Liver (tissue), 9 donors: ENCODE measurements around the gene SNX9. TPM values are rescaled to one million over a fixed set of nuclear protein-coding genes. Genes with fewer than 3 reads are reported as not detected.

Experiments used
- DNase-seq: peaks from one replicate; pipeline ENCODE4 v3.0.0-alpha.2; 2017; ENCODE audit warnings: low spot score
- H3K27ac ChIP-seq, 2 donors: one replicate each; pipeline ENCODE4 v1.7.0; 2013; ENCODE audit warnings: inconsistent platforms in 2 of 2, low read length in 2 of 2, control low read depth in 1 of 2, low read depth in 1 of 2, mild to moderate bottlenecking in 1 of 2
- H3K27me3 ChIP-seq, 4 donors: one replicate each; pipeline versions ENCODE4 v1.6.1 to v1.7.0; 2013; ENCODE audit warnings: low read length in 3 of 4, inconsistent platforms in 1 of 4, mild to moderate bottlenecking in 1 of 4, moderate library complexity in 1 of 4; ENCODE audit not compliant: control insufficient read depth in 4 of 4, insufficient read depth in 4 of 4
- H3K36me3 ChIP-seq, 4 donors: one replicate each; pipeline versions ENCODE4 v1.6.1 to v1.7.0; 2013; ENCODE audit warnings: low read length in 3 of 4, mild to moderate bottlenecking in 3 of 4, low read depth in 1 of 4, moderate library complexity in 1 of 4; ENCODE audit not compliant: control insufficient read depth in 4 of 4, insufficient read depth in 3 of 4
- H3K4me1 ChIP-seq, 4 donors: one replicate each; pipeline versions ENCODE4 v1.6.1 to v1.7.0; 2013; ENCODE audit warnings: low read length in 3 of 4, mild to moderate bottlenecking in 3 of 4, moderate library complexity in 1 of 4; ENCODE audit not compliant: control insufficient read depth in 4 of 4, insufficient read depth in 4 of 4
- H3K4me3 ChIP-seq, 3 donors: one replicate each; pipeline versions ENCODE4 v1.6.1 to v1.7.0; 2013; ENCODE audit warnings: low read length in 3 of 3, control low read depth in 1 of 3, low read depth in 1 of 3, mild to moderate bottlenecking in 1 of 3
- H3K9ac ChIP-seq, 2 donors: one replicate each; pipeline ENCODE4 v1.7.0; 2013; ENCODE audit warnings: low read length in 2 of 2, mild to moderate bottlenecking in 2 of 2, moderate library complexity in 2 of 2, control low read depth in 1 of 2, low read depth in 1 of 2
- H3K9me3 ChIP-seq, 4 donors: one replicate each; pipeline versions ENCODE4 v1.6.1 to v1.7.0; 2013; ENCODE audit warnings: low read length in 3 of 4; ENCODE audit not compliant: control insufficient read depth in 4 of 4
- CTCF ChIP-seq: fragments of 150-350 bp; IDR thresholded peaks from 2 replicates; pipeline ENCODE4 v1.5.1; 2017; ENCODE audit warnings: improper control_type of control experiment, low read depth, low read length; ENCODE audit not compliant: missing input control
- FOXA1 ChIP-seq: IDR thresholded peaks from 2 replicates; pipeline ENCODE4 v1.6.1; 2016; ENCODE audit warnings: antibody characterized with exemption
- FOXA2 ChIP-seq: IDR thresholded peaks from 2 replicates; pipeline ENCODE4 v1.6.1; 2016; ENCODE audit warnings: antibody characterized with exemption
- GABPA ChIP-seq, 2 donors: IDR thresholded peaks in 1 of 2; conservative IDR thresholded peaks in 1 of 2; 2 replicates each; pipeline ENCODE4 v1.6.1; 2016; ENCODE audit warnings: antibody characterized with exemption in 2 of 2, mild to moderate bottlenecking in 1 of 2, moderate library complexity in 1 of 2
- HNF4A ChIP-seq, 2 donors: conservative IDR thresholded peaks; 2 replicates each; pipeline ENCODE4 v1.6.1; 2016; ENCODE audit warnings: antibody characterized with exemption in 2 of 2, mild to moderate bottlenecking in 2 of 2
- NR2F2 ChIP-seq: IDR thresholded peaks from 2 replicates; pipeline ENCODE4 v1.6.1; 2016; ENCODE audit warnings: antibody characterized with exemption
- RXRA ChIP-seq, 2 donors: IDR thresholded peaks; 2 replicates each; pipeline ENCODE4 v1.6.1; 2017 to 2018; ENCODE audit warnings: antibody characterized with exemption in 2 of 2, mild to moderate bottlenecking in 1 of 2
- SP1 ChIP-seq: IDR thresholded peaks from 2 replicates; pipeline ENCODE4 v1.6.1; 2018; ENCODE audit warnings: antibody characterized with exemption, mild to moderate bottlenecking
- TAF1 ChIP-seq: conservative IDR thresholded peaks from 2 replicates; pipeline ENCODE4 v1.6.1; 2016; ENCODE audit warnings: antibody characterized with exemption, mild to moderate bottlenecking
- YY1 ChIP-seq: IDR thresholded peaks from 2 replicates; pipeline ENCODE4 v1.6.1; 2016; ENCODE audit warnings: antibody characterized with exemption, mild to moderate bottlenecking
- WGBS: extraction: QIAGEN DNeasy Blood & Tissue Kit; methylation state at CpG from one replicate; pipeline ENCODE4 v1.1.7; 2013; 5-methylcytosine and 5-hydroxymethylcytosine counted together
- polyA plus RNA-seq, 2 donors: library from polyadenylated mRNA; stranded (reverse) in 1 of 2; unstranded in 1 of 2; fragments of 200-250 nt in 1 of 2; fragments of >200 nt in 1 of 2; fragmentation: Nextera tagmentation in 1 of 2; extraction: Ambion mirVana in 1 of 2; gene quantifications; one replicate each; pipeline versions ENCODE4 v1.2.1 to v1.2.3, GENCODE V29; 2013 to 2015
- total RNA-seq, 2 donors: library from RNA; depleted of rRNA; stranded (reverse); fragments of >200 nt; gene quantifications; one replicate each; pipeline ENCODE4 v1.2.3, GENCODE V29; 2014
- TF ChIP-seq, protein P1 (sequence below): IDR thresholded peaks from 2 replicates; pipeline ENCODE4 v1.6.1; 2016; ENCODE audit warnings: antibody characterized with exemption
- TF ChIP-seq, protein P2 (sequence below): IDR thresholded peaks from 2 replicates; pipeline ENCODE4 v1.6.1; 2016; ENCODE audit warnings: antibody characterized with exemption, mild to moderate bottlenecking
- TF ChIP-seq, protein P3 (sequence below): IDR thresholded peaks from 2 replicates; pipeline ENCODE4 v1.6.1; 2016; ENCODE audit warnings: antibody characterized with exemption
- donor health status: healthy.
- donor health status: healthy.
- donor health status: healthy.
- donor health status: healthy.
- donor health status: healthy.

The SNX9 gene
- total and polyA plus RNA-seq, 4 donors = 16.4 to 31.0 (median 22.3) TPM

- TF ChIP-seq GABPA (IDR thresholded peaks at IDR 0.05 in 1 of 2, conservative IDR thresholded peaks at IDR 0.05 in 1 of 2) = no peak
- no peak for TF ChIP-seq FOXA2
- H3K9me3 ChIP-seq = no peaks in the 10 kb centered on the region
- H3K9ac ChIP-seq = no peak overlapping the region
- no peak for DNase-seq
- H3K4me3 ChIP-seq = no peak overlapping the region
- H3K4me1 ChIP-seq = peaks cover 0 to 14% (median 8%) of the 10 kb centered on the region in 4 donors
- no peak overlapping the region for H3K27ac ChIP-seq
- no peaks in the 10 kb centered on the region for H3K27me3 ChIP-seq
- WGBS = 86% methylated on average over 5 of the region's 5 CpGs
- H3K36me3 ChIP-seq = no peaks in the 10 kb centered on the region
Measured at GRCh38 chr6:157839606-157840005, 16.6 kb downstream of the SNX9 start.

- no peak for DNase-seq
- Histone ChIP-seq H3K27me3 (no peaks in the 10 kb centered on the region), H3K36me3 (no peaks in the 10 kb centered on the region), H3K27ac (no peak overlapping the region), H3K4me3 (no peak overlapping the region), H3K9me3 (no peaks in the 10 kb centered on the region), H3K4me1 (peaks cover 0 to 14% (median 8%) of the 10 kb centered on the region in 4 donors), H3K9ac (no peak overlapping the region)
- WGBS = 61% methylated on average over 2 of the region's 2 CpGs
- TF ChIP-seq, protein P1, sequence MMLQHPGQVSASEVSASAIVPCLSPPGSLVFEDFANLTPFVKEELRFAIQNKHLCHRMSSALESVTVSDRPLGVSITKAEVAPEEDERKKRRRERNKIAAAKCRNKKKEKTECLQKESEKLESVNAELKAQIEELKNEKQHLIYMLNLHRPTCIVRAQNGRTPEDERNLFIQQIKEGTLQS = no peak
- TF ChIP-seq, protein P2, sequence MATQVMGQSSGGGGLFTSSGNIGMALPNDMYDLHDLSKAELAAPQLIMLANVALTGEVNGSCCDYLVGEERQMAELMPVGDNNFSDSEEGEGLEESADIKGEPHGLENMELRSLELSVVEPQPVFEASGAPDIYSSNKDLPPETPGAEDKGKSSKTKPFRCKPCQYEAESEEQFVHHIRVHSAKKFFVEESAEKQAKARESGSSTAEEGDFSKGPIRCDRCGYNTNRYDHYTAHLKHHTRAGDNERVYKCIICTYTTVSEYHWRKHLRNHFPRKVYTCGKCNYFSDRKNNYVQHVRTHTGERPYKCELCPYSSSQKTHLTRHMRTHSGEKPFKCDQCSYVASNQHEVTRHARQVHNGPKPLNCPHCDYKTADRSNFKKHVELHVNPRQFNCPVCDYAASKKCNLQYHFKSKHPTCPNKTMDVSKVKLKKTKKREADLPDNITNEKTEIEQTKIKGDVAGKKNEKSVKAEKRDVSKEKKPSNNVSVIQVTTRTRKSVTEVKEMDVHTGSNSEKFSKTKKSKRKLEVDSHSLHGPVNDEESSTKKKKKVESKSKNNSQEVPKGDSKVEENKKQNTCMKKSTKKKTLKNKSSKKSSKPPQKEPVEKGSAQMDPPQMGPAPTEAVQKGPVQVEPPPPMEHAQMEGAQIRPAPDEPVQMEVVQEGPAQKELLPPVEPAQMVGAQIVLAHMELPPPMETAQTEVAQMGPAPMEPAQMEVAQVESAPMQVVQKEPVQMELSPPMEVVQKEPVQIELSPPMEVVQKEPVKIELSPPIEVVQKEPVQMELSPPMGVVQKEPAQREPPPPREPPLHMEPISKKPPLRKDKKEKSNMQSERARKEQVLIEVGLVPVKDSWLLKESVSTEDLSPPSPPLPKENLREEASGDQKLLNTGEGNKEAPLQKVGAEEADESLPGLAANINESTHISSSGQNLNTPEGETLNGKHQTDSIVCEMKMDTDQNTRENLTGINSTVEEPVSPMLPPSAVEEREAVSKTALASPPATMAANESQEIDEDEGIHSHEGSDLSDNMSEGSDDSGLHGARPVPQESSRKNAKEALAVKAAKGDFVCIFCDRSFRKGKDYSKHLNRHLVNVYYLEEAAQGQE = no peak
- TF ChIP-seq NR2F2 = no peak
- no peak for TF ChIP-seq YY1
- TF ChIP-seq CTCF = no peak
- TF ChIP-seq FOXA1 = no peak
- no peak for TF ChIP-seq HNF4A (conservative IDR thresholded peaks at IDR 0.05)
- TF ChIP-seq SP1 = no peak
- no peak for TF ChIP-seq TAF1
- no peak for TF ChIP-seq GABPA (IDR thresholded peaks at IDR 0.05 in 1 of 2, conservative IDR thresholded peaks at IDR 0.05 in 1 of 2)
- TF ChIP-seq RXRA (IDR thresholded peaks at IDR 0.05) = no peak
Measured at GRCh38 chr6:157840261-157840660, 17.2 kb downstream of the SNX9 start.

GRCh38 chr6:157840776-157841175 lies 17.7 kb downstream of the SNX9 start:
- Histone ChIP-seq H3K4me3 (no peak overlapping the region), H3K27ac (no peak overlapping the region), H3K27me3 (no peaks in the 10 kb centered on the region), H3K4me1 (peaks cover 0 to 15% (median 10%) of the 10 kb centered on the region in 4 donors), H3K9me3 (no peaks in the 10 kb centered on the region), H3K36me3 (no peaks in the 10 kb centered on the region), H3K9ac (no peak overlapping the region)
- TF ChIP-seq FOXA2 (no peak), YY1 (no peak), SP1 (no peak)
- TF ChIP-seq, protein P3, sequence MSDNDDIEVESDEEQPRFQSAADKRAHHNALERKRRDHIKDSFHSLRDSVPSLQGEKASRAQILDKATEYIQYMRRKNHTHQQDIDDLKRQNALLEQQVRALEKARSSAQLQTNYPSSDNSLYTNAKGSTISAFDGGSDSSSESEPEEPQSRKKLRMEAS = no peak
- no peak for DNase-seq
- WGBS = 77% methylated on average over 6 of the region's 6 CpGs
